Measurements from ENCODE around the gene COX20. TPM values are rescaled to one million over a fixed set of nuclear protein-coding genes. Genes with fewer than 3 reads are reported as not detected.

The COX20 gene
- total and polyA plus RNA-seq, 2 of the 13 experiments (the other 11 are each of a cell fraction or from before 2014, with no cell fraction given): 34.4 to 95.8 TPM

GRCh38 chr1:244810221-244810620 lies 25.2 kb upstream of the COX20 start:
- no peaks in the 10 kb centered on the region for H4K20me1 ChIP-seq (ENCODE audit: insufficient read depth, low read length)
- POLR2A ChIA-PET: no interaction called here
- in situ Hi-C loops (cut with HindIII; ENCODE audit: extremely low pct_ligation_motif_present, low pct_unique_long_range_greater_than_20kb): no loop called here
- FAIRE-seq (no peak), DNase-seq (ENCODE audit: low spot score) (no peak), ATAC-seq (no peak)
- intact Hi-C loops (cut with micrococcal nuclease; ENCODE audit: unreplicated experiment): no loop called here
- H3K4me3 ChIP-seq (replicated peaks in 1 of 3; ENCODE audit: insufficient read depth in 1 of 3, low read depth in 2 of 3, low read length in 3 of 3): no peak overlapping the region
- H3K4me2 ChIP-seq (ENCODE audit: low read depth, low read length): no peak overlapping the region
- no TSS peak for BruUV-seq (replicated peaks)
- H3K27ac ChIP-seq (ENCODE audit: extremely low read length, insufficient read depth, low read length): no peak overlapping the region
- no peak overlapping the region for H3K9ac ChIP-seq (ENCODE audit: insufficient read depth, low read depth, low read length)
- CTCF ChIA-PET (ENCODE audit: low intra/inter-chr PET ratio, low total read pairs): no interaction called here
- H3K9me3 ChIP-seq (ENCODE audit: low read length): no peaks in the 10 kb centered on the region
- TF ChIP-seq ZNF850 (CRISPR knock-in tag; conservative IDR thresholded peaks at IDR 0.05): no peak
- TF ChIP-seq ZMYM3 (CRISPR knock-in tag; IDR thresholded peaks at IDR 0.05): no peak
- no peak for TF ChIP-seq ZMAT3 (CRISPR knock-in tag; conservative IDR thresholded peaks at IDR 0.05)
- no peak for TF ChIP-seq SMAD1 (CRISPR knock-in tag; IDR thresholded peaks at IDR 0.05; ENCODE audit: borderline replicate concordance, low read depth)
- no peak for TF ChIP-seq HINFP (CRISPR knock-in tag; IDR thresholded peaks at IDR 0.05; ENCODE audit: low read depth)
- TF ChIP-seq MTA1 (CRISPR knock-in tag; IDR thresholded peaks at IDR 0.05; ENCODE audit: borderline replicate concordance): no peak
- TF ChIP-seq, protein P1, sequence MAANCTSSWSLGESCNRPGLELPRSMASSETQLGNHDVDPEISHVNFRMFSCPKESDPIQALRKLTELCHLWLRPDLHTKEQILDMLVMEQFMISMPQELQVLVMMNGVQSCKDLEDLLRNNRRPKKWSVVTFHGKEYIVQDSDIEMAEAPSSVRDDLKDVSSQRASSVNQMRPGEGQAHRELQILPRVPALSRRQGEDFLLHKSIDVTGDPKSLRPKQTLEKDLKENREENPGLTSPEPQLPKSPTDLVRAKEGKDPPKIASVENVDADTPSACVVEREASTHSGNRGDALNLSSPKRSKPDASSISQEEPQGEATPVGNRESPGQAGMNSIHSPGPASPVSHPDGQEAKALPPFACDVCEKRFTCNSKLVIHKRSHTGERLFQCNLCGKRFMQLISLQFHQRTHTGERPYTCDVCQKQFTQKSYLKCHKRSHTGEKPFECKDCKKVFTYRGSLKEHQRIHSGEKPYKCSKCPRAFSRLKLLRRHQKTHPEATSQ (CRISPR knock-in tag; IDR thresholded peaks at IDR 0.05; ENCODE audit: borderline replicate concordance): no peak
- WGBS (ENCODE audit: low lambda C conversion rate): 80% methylated on average over 22 of the region's 22 CpGs
- no peak overlapping the region for H2AFZ ChIP-seq (ENCODE audit: low read length)
- no peaks in the 10 kb centered on the region for H3K27me3 ChIP-seq (ENCODE audit: control insufficient read depth in 1 of 2, insufficient read depth in 2 of 2, low read length in 2 of 2)
- H3K79me2 ChIP-seq (ENCODE audit: insufficient read depth, low read length): no peaks in the 10 kb centered on the region
- no peaks in the 10 kb centered on the region for H3K4me1 ChIP-seq (ENCODE audit: insufficient read depth, low read length)
- no peaks in the 10 kb centered on the region for H3K36me3 ChIP-seq (replicated peaks in 1 of 2; ENCODE audit: control insufficient read depth in 1 of 2, insufficient read depth in 2 of 2, low read length in 2 of 2)

Measured in HepG2 (cell line).